OCI-LY7 (cell line): ENCODE results near the gene MAP3K5.

ENCODE experiments used
- CTCF ChIP-seq: fragments of 200-600 bp; sonication (generic); conservative IDR thresholded peaks from 2 replicates; pipeline ENCODE4 v1.5.1; 2014; ENCODE audit warnings: mild to moderate bottlenecking, antibody characterized with exemption, low read length, moderate library complexity, mixed read lengths
- EZH2phosphoT487 ChIP-seq: fragments of 200-600 bp; sonication (generic); IDR thresholded peaks from 2 replicates; pipeline ENCODE4 v1.6.1; 2018; ENCODE audit warnings: low read depth, borderline replicate concordance, mild to moderate bottlenecking, mixed run types, antibody characterized with exemption, low read length, moderate library complexity, mixed read lengths

DNA sequence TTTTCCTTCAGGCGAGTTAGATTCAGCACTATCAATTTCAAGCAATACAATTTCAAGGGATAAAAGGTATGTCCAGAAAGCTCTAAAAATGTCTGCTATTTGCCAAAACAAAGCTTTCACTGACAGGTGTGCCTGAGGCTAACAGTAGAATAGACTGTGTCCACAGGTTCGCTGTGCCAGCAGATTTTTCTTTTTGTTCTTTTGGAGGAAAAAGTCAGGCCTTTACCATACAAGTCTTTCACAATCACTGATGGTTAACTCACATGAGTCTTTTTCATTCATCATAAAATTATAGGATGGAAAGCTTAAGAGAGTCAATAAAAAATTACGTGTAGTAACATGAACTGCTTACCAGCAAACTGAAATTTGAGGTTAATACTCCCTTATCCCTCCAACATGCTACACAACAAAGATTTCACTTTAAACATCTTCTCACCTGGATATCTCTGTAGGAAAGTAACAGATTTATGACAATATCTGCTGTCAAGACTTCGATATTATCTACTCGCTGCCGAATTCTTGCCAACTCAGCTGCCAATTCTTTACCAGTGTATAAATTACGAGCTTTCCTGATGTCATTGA lies 95.4 kb downstream of the MAP3K5 start:
- TF ChIP-seq CTCF (no peak), EZH2phosphoT487 (no peak)
